Endothelial cell of umbilical vein (primary cell): ENCODE data around the gene CLBA1.

Source experiments
- CTCF ChIP-seq, 2 donors: IDR thresholded peaks; 1 replicate in 1 of 2; 2 replicates in 1 of 2; pipeline ENCODE4 v1.5.1; 2011; ENCODE audit warnings: low read length in 2 of 2, mild to moderate bottlenecking in 2 of 2, moderate library complexity in 2 of 2, control low read depth in 1 of 2, inconsistent platforms in 1 of 2, low read depth in 1 of 2; ENCODE audit not compliant: insufficient read depth in 1 of 2; ENCODE audit errors: extremely low read depth in 1 of 2
- EZH2 ChIP-seq: IDR thresholded peaks from 2 replicates; pipeline ENCODE4 v1.6.1; 2012; ENCODE audit warnings: borderline replicate concordance, low read depth, mild to moderate bottlenecking, moderate library complexity, low read length, inconsistent platforms; ENCODE audit not compliant: severe bottlenecking
- GATA2 ChIP-seq: IDR thresholded peaks from 2 replicates; pipeline ENCODE4 v1.7.0; 2011; ENCODE audit warnings: low read depth, mild to moderate bottlenecking, moderate library complexity, mixed read lengths, low read length; ENCODE audit not compliant: insufficient read length, insufficient read depth
- JUN ChIP-seq: IDR thresholded peaks from 2 replicates; pipeline ENCODE4 v1.6.1; 2011; ENCODE audit warnings: borderline replicate concordance, low read depth; ENCODE audit not compliant: insufficient read length, insufficient read depth
- MAX ChIP-seq: IDR thresholded peaks from 2 replicates; pipeline ENCODE4 v1.6.1; 2011; ENCODE audit not compliant: insufficient read depth, insufficient read length
- MYC ChIP-seq: IDR thresholded peaks from one replicate; pipeline ENCODE4 v1.6.1; 2011; ENCODE audit warnings: mild to moderate bottlenecking, low read depth, low read length
- POLR2A ChIP-seq: IDR thresholded peaks from 2 replicates; pipeline ENCODE4 v1.6.1; 2012; ENCODE audit warnings: low read depth, mild to moderate bottlenecking, control low read depth, low read length
- POLR2AphosphoS5 ChIP-seq: IDR thresholded peaks from 2 replicates; pipeline ENCODE4 v1.6.1; 2012; ENCODE audit warnings: low read depth, mild to moderate bottlenecking, control low read depth, low read length, moderate library complexity; ENCODE audit not compliant: insufficient read depth

- TF ChIP-seq CTCF (IDR thresholded peaks at IDR 0.05; ENCODE audit: extremely low read depth in 1 of 2, insufficient read depth in 1 of 2, low read depth in 1 of 2, low read length in 2 of 2) (no peak), POLR2A (no peak), JUN (no peak), MYC (no peak), MAX (no peak), GATA2 (no peak), POLR2AphosphoS5 (no peak), EZH2 (no peak)
Observed at GRCh38 chr14:105028251-105028927, 42.8 kb downstream of the CLBA1 start.
